HCT116 (cell line): ENCODE measurements around the gene RGL2. TPM values are rescaled to one million over a fixed set of nuclear protein-coding genes. Genes with fewer than 3 reads are reported as not detected.

ENCODE experiments used
- ATAC-seq: fragments of 200-7000 bp; cut with Tn5 transposase; 2 replicates; pipeline ENCODE4 v1.9.1; 2020; ENCODE audit warnings: mild to moderate bottlenecking, moderate library complexity
- BruUV-seq: library from RNA; stranded (reverse); fragments of 400-500 nt; replicated peaks from 2 replicates; lab custom pipeline; 2021; lab: Mats Ljungman, UMichigan
- CTCF ChIA-PET: fragments of 300-600 bp; sonication (Branson Sonifier 250); formaldehyde crosslinking; loops from one replicate; lab custom pipeline; 2021; ENCODE audit warnings: antibody characterized with exemption; lab: Charles Lee
- POLR2A ChIA-PET: fragments of 300-600, 350-600 bp; sonication (Branson Sonifier 250); formaldehyde crosslinking; loops from one replicate; lab custom pipeline; 2021; ENCODE audit warnings: antibody characterized with exemption; lab: Charles Lee
- RAD21 ChIA-PET, 2 experiments: fragments of 300-600 bp; sonication (Branson Sonifier 250); formaldehyde crosslinking; loops; one replicate each; lab custom pipeline; 2023; ENCODE audit warnings: low total read pairs in 2 of 2; ENCODE audit not compliant: uncharacterized antibody in 2 of 2, unreplicated experiment in 2 of 2, low non-redundant PET in 1 of 2; lab: Charles Lee
- DNase-seq: peaks from one replicate; pipeline ENCODE4 v3.0.0-alpha.2; 2010; ENCODE audit warnings: low read depth, low spot score
- H2AFZ ChIP-seq: fragments of 200-600 bp; shearing (Covaris generic), sonication (generic); 2 replicates; pipeline ENCODE4 v1.6.1; 2017; ENCODE audit warnings: low read depth, mixed run types, mixed read lengths, antibody characterized with exemption, low read length; ENCODE audit not compliant: poor library complexity, severe bottlenecking
- H3K27ac ChIP-seq: 2 replicates; pipeline ENCODE4 v1.5.1; 2012; ENCODE audit warnings: low read depth, low read length
- H3K27me3 ChIP-seq: fragments of 200-600 bp; sonication (generic); 2 replicates; pipeline ENCODE4 v1.6.1; 2016; ENCODE audit warnings: mixed run types, low read length, mixed read lengths; ENCODE audit not compliant: insufficient read depth
- H3K36me3 ChIP-seq, 2 experiments: fragments of 200-500 bp in 1 of 2; fragments of 200-600 bp in 1 of 2; sonication (Bioruptor generic) in 1 of 2; sonication (generic) in 1 of 2; 2 replicates each; pipeline versions ENCODE4 v1.5.1 to v1.6.1; 2014 to 2016; ENCODE audit warnings: low read length in 2 of 2, inconsistent platforms in 1 of 2, mixed read lengths in 1 of 2, mixed run types in 1 of 2; ENCODE audit not compliant: insufficient read depth in 2 of 2, control insufficient read depth in 1 of 2
- H3K4me1 ChIP-seq, 2 experiments: fragments of 200-600 bp in 1 of 2; sonication (generic) in 1 of 2; 2 replicates each; pipeline versions ENCODE4 v1.5.1 to v1.6.1; 2012 to 2017; ENCODE audit warnings: low read length in 2 of 2, inconsistent platforms in 1 of 2, mild to moderate bottlenecking in 1 of 2, mixed read lengths in 1 of 2, mixed run types in 1 of 2, moderate library complexity in 1 of 2; ENCODE audit not compliant: insufficient read depth in 2 of 2, control insufficient read depth in 1 of 2
- H3K4me2 ChIP-seq: fragments of 200-600 bp; sonication (generic); 2 replicates; pipeline ENCODE4 v1.6.1; 2017; ENCODE audit warnings: mixed run types, low read length, mixed read lengths
- H3K4me3 ChIP-seq, 2 experiments: fragments of 200-600 bp in 1 of 2; sonication (generic) in 1 of 2; replicated peaks in 1 of 2; 2 replicates each; pipeline ENCODE4 v1.5.1; 2011 to 2016; ENCODE audit warnings: low read length in 2 of 2, control low read depth in 1 of 2, low read depth in 1 of 2, mild to moderate bottlenecking in 1 of 2, mixed read lengths in 1 of 2, mixed run types in 1 of 2
- H3K79me2 ChIP-seq: fragments of 200-600 bp; sonication (generic); 2 replicates; pipeline ENCODE4 v1.6.1; 2017; ENCODE audit warnings: mild to moderate bottlenecking, mixed run types, low read length, moderate library complexity, mixed read lengths; ENCODE audit not compliant: insufficient read depth
- H3K9ac ChIP-seq: fragments of 200-600 bp; sonication (generic); 2 replicates; pipeline ENCODE4 v1.6.1; 2016; ENCODE audit warnings: low read length, mixed read lengths
- H3K9me2 ChIP-seq: fragments of 200-600 bp; sonication (generic), shearing (Covaris generic); 2 replicates; pipeline ENCODE4 v1.6.1; 2017; ENCODE audit warnings: mixed run types, mild to moderate bottlenecking, moderate library complexity; ENCODE audit not compliant: insufficient read depth
- H3K9me3 ChIP-seq, 2 experiments: fragments of 200-500 bp in 1 of 2; fragments of 200-600 bp in 1 of 2; sonication (Bioruptor generic) in 1 of 2; sonication (generic) in 1 of 2; 2 replicates each; pipeline ENCODE4 v1.6.1; 2014 to 2017; ENCODE audit warnings: low read length in 2 of 2, mixed read lengths in 2 of 2, inconsistent platforms in 1 of 2, low read depth in 1 of 2, mild to moderate bottlenecking in 1 of 2, mixed run types in 1 of 2, moderate library complexity in 1 of 2; ENCODE audit not compliant: control insufficient read depth in 1 of 2, insufficient read depth in 1 of 2
- H4K20me1 ChIP-seq: fragments of 200-600 bp; sonication (generic), shearing (Covaris generic); 2 replicates; pipeline ENCODE4 v1.6.1; 2017; ENCODE audit warnings: mixed run types, mild to moderate bottlenecking, moderate library complexity; ENCODE audit not compliant: insufficient read depth
- CBX3 ChIP-seq: IDR thresholded peaks from 2 replicates; pipeline ENCODE4 v1.6.1; 2012; ENCODE audit warnings: low read depth
- CEBPB ChIP-seq: IDR thresholded peaks from 2 replicates; pipeline ENCODE4 v1.6.1; 2012; ENCODE audit warnings: low read depth
- EGR1 ChIP-seq: IDR thresholded peaks from 2 replicates; pipeline ENCODE4 v1.6.1; 2012; ENCODE audit warnings: low read depth
- EZH2 ChIP-seq: fragments of 200-600 bp; sonication (generic); IDR thresholded peaks from 2 replicates; pipeline ENCODE4 v1.6.1; 2017; ENCODE audit warnings: antibody characterized with exemption, mixed run types
- FOSL1 ChIP-seq: IDR thresholded peaks from 2 replicates; pipeline ENCODE4 v1.6.1; 2012; ENCODE audit warnings: low read depth
- JUND ChIP-seq: IDR thresholded peaks from 2 replicates; pipeline ENCODE4 v1.6.1; 2012
- POLR2A ChIP-seq: IDR thresholded peaks from 2 replicates; pipeline ENCODE4 v1.7.0; 2011; ENCODE audit warnings: borderline replicate concordance; ENCODE audit not compliant: insufficient read depth, insufficient read length; ENCODE audit errors: extremely low read depth
- POLR2AphosphoS5 ChIP-seq: IDR thresholded peaks from 2 replicates; pipeline ENCODE4 v1.6.1; 2011; ENCODE audit warnings: mild to moderate bottlenecking, low read depth, low read length, moderate library complexity
- SIN3A ChIP-seq: IDR thresholded peaks from 2 replicates; pipeline ENCODE4 v1.6.1; 2012; ENCODE audit warnings: low read depth
- SP1 ChIP-seq: IDR thresholded peaks from 2 replicates; pipeline ENCODE4 v1.6.1; 2012; ENCODE audit warnings: low read depth
- SRF ChIP-seq: IDR thresholded peaks from 2 replicates; pipeline ENCODE4 v1.6.1; 2012; ENCODE audit warnings: low read depth
- TCF7L2 ChIP-seq: IDR thresholded peaks from 2 replicates; pipeline ENCODE4 v1.7.0; 2011; ENCODE audit warnings: borderline replicate concordance, inconsistent platforms; ENCODE audit not compliant: insufficient read depth, insufficient read length; ENCODE audit errors: extremely low read depth
- YY1 ChIP-seq: IDR thresholded peaks from 2 replicates; pipeline ENCODE4 v1.6.1; 2011; ENCODE audit warnings: low read length, low read depth, moderate library complexity, mild to moderate bottlenecking; ENCODE audit not compliant: insufficient replicate concordance; ENCODE audit errors: extremely low read depth
- ZFX ChIP-seq: fragments of 450-650 bp; IDR thresholded peaks from 2 replicates; pipeline ENCODE4 v1.6.1; 2017
- intact Hi-C: fragments of 100-400 bp; cut with micrococcal nuclease; formaldehyde crosslinking; loops from 2 replicates; pipeline ENCODE4 v1.10.0; 2022
- total RNA-seq: library from RNA; stranded (reverse); gene quantifications from one replicate; pipeline ENCODE4 v1.2.1, GENCODE V29; 2021; ENCODE audit not compliant: unreplicated experiment
- TF ChIP-seq, protein P1 (sequence below), 3 experiments: fragments of 200-600 bp in 1 of 3; sonication (generic) in 1 of 3; IDR thresholded peaks in 2 of 3; conservative IDR thresholded peaks in 1 of 3; 2 replicates each; pipeline ENCODE4 v1.5.1; 2012 to 2017; ENCODE audit warnings: low read depth in 2 of 3, low read length in 2 of 3, antibody characterized with exemption in 1 of 3, borderline replicate concordance in 1 of 3, control low read depth in 1 of 3, mild to moderate bottlenecking in 1 of 3, mixed read lengths in 1 of 3, mixed run types in 1 of 3, moderate library complexity in 1 of 3; ENCODE audit not compliant: insufficient read depth in 1 of 3
- TF ChIP-seq, protein P2 (sequence below): IDR thresholded peaks from 2 replicates; pipeline ENCODE4 v1.6.1; 2012
- TF ChIP-seq, protein P3 (sequence below): IDR thresholded peaks from 2 replicates; pipeline ENCODE4 v1.6.1; 2012

RGL2 gene
- total RNA-seq, 1 experiment from 2014 or later = 53.4 TPM

DNA sequence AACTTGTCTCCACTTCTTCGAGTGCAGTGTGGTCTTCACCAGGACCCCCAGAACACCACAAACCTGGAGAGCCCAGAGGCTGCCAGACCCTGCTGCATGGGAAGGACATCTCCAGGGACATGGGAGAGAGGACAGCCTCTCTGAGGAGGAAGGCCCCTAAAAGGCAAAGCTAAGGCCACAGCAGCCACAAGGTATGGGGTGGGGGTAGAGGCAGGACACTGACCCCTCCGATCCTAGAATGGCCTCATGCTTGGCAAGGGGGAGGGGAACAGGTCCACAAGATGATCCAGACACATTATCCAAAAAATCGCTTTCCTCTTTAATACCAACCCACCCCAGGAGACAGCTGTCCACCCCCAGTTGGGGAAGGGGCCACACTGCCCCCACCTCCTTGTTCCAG is 19.9 kb downstream of the RGL2 start:
- no peaks in the 10 kb centered on the region for H3K9me3 ChIP-seq
- no peak overlapping the region for H2AFZ ChIP-seq
- H3K79me2 ChIP-seq = peaks cover 27% of the 10 kb centered on the region
- TF ChIP-seq YY1 = no peak
- no peak for TF ChIP-seq SP1
- no peak for TF ChIP-seq CEBPB
- TF ChIP-seq ZFX = no peak
- TF ChIP-seq, protein P1, sequence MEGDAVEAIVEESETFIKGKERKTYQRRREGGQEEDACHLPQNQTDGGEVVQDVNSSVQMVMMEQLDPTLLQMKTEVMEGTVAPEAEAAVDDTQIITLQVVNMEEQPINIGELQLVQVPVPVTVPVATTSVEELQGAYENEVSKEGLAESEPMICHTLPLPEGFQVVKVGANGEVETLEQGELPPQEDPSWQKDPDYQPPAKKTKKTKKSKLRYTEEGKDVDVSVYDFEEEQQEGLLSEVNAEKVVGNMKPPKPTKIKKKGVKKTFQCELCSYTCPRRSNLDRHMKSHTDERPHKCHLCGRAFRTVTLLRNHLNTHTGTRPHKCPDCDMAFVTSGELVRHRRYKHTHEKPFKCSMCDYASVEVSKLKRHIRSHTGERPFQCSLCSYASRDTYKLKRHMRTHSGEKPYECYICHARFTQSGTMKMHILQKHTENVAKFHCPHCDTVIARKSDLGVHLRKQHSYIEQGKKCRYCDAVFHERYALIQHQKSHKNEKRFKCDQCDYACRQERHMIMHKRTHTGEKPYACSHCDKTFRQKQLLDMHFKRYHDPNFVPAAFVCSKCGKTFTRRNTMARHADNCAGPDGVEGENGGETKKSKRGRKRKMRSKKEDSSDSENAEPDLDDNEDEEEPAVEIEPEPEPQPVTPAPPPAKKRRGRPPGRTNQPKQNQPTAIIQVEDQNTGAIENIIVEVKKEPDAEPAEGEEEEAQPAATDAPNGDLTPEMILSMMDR (IDR thresholded peaks at IDR 0.05 in 2 of 3, conservative IDR thresholded peaks at IDR 0.05 in 1 of 3; ENCODE audit: borderline replicate concordance in 1 of 3, insufficient read depth in 1 of 3, low read depth in 2 of 3, low read length in 2 of 3) = no peak
- TF ChIP-seq SRF = no peak
- no peak for TF ChIP-seq EGR1
- no peak for TF ChIP-seq FOSL1
- TF ChIP-seq POLR2AphosphoS5 = no peak
- TF ChIP-seq, protein P2, sequence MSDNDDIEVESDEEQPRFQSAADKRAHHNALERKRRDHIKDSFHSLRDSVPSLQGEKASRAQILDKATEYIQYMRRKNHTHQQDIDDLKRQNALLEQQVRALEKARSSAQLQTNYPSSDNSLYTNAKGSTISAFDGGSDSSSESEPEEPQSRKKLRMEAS = no peak
- TF ChIP-seq POLR2A = no peak
- TF ChIP-seq, protein P3, sequence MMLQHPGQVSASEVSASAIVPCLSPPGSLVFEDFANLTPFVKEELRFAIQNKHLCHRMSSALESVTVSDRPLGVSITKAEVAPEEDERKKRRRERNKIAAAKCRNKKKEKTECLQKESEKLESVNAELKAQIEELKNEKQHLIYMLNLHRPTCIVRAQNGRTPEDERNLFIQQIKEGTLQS = no peak
- no peak for TF ChIP-seq JUND
- no peak for TF ChIP-seq TCF7L2
- no peak for TF ChIP-seq EZH2
- TF ChIP-seq SIN3A = no peak
- TF ChIP-seq CBX3 = no peak
- TF ChIP-seq, all 23 proteins: peak for 0
- no peak overlapping the region for H3K9ac ChIP-seq
- no TSS peak for BruUV-seq
- H3K27ac ChIP-seq = peak overlapping the region; percentile 82
- ATAC-seq (no peak), DNase-seq (no peak)
- no peaks in the 10 kb centered on the region for H3K9me2 ChIP-seq
- intact Hi-C loops = loop anchor here (1.0 kb wide), 1 partner anchor 66 kb away; no protein-coding TSS in a partner anchor
- peaks cover 16% of the 10 kb centered on the region for H4K20me1 ChIP-seq
- H3K36me3 ChIP-seq = peaks cover 25 to 51% of the 10 kb centered on the region in 2 experiments; a peak in 3 of 4 replicates
- ChIA-PET CTCF (interaction anchor here (1.2 to 1.3 kb wide), 2 partner anchors 10 to 128 kb away, joined by 3 to 5 read pairs; partner anchors contain the start of genes PFDN6 and WDR46), POLR2A (interaction anchor here (1.3 to 2.4 kb wide), 2 partner anchors 30 to 39 kb away, joined by 3 to 11 read pairs; no protein-coding TSS in a partner anchor), RAD21 (no interaction called here)
- H3K4me2 ChIP-seq = no peak overlapping the region
- no peaks in the 10 kb centered on the region for H3K27me3 ChIP-seq
- peaks cover 39 to 57% of the 10 kb centered on the region in 2 experiments for H3K4me1 ChIP-seq
- no peak overlapping the region for H3K4me3 ChIP-seq
